ENCODE results near the gene UCK2.

The UCK2 gene

DNA sequence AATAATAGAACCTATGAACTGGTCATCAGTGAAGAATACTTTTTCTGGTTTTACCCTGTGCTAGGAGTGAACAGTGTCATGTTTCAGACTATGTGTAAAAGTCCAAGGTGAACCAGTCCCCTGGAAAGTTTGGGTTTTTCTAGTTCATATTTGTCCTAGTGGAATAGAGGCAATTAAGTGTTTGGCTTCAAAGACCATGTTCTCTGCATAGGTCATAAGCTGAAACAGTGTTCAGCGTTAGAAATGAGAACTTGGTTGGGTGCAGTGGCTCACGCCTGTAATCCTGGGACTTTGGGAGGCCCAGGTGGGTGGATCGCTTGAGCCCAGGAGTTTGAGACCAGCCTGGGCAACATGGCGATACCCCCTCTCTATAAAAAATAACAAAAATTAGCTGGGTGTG lies 77.5 kb downstream of the UCK2 start:
- DNase-seq, result no peak

DNA sequence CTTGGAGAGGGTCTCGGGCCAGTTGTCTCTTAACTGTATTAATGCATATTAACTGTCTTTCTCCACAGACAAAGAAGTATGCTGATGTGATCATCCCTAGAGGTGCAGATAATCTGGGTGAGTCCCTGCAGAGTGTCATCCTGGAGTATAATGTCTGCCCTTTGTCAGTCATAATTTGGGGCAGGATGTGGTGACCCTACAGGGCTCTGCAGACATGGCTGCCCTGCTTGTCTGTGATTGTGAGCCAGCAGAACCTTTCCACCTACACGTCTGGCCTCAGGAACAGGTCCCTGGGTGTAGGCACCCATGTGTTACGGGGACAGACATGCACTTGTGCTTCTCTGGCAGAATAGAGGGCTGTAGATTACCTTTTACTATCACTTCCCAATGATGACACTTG lies 78.4 kb downstream of the UCK2 start:
- DNase-seq, result no peak

DNA sequence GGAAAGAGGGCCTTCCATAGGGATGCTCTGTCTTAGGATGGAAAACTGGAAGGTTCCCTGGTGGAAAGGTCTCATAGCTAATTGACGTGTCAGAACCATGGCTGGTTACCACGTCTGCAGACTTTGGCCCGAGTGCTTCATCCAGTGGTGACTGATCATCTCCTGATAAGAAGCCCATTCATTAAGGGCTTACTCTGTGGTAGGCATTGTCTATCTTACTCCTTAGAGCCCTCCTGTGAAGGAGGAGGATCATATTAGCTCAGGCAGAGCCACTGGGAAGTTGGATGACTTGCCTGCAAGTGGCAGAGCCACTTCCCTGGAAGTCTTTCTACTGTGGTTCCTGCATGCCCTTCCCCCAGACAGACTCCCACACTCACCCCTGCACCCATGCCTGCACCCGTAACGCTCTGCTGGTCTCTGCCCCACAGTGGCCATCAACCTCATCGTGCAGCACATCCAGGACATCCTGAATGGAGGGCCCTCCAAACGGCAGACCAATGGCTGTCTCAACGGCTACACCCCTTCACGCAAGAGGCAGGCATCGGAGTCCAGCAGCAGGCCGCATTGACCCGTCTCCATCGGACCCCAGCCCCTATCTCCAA lies 79.9 kb downstream of the UCK2 start:
- no peak for DNase-seq

DNA sequence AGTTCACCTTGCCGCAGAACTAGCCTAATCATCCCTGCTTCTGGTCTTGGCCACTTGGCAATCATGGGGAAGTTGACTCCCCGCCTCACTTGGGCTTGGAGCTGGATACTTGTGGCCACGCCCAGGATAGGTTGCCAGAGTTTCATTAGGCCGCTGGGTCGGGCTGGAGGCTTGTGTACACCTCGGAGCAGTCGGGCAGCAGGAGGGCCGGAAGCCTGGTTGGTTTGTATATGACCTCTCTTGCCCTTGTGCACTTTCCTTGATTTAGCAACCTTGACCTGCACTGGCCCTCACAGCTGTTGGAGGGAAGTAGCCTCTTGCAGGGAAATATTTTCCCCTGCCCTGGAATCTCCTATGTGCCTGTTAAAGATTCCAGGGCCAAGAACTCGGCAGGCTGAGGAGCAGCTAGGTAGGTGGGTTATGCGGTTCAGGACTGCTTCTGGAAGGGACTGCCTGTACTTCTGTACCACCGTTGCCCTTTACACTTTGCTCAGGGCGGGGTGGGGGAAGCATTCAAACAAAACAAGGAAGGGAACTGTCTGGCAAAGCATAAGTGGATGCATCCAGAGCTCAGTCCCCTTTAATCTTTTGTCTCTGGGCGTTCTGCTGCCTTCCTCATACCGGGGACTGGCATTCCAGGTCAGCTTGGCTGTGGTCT lies 83.5 kb downstream of the UCK2 start:
- DNase-seq, result no peak

DNA sequence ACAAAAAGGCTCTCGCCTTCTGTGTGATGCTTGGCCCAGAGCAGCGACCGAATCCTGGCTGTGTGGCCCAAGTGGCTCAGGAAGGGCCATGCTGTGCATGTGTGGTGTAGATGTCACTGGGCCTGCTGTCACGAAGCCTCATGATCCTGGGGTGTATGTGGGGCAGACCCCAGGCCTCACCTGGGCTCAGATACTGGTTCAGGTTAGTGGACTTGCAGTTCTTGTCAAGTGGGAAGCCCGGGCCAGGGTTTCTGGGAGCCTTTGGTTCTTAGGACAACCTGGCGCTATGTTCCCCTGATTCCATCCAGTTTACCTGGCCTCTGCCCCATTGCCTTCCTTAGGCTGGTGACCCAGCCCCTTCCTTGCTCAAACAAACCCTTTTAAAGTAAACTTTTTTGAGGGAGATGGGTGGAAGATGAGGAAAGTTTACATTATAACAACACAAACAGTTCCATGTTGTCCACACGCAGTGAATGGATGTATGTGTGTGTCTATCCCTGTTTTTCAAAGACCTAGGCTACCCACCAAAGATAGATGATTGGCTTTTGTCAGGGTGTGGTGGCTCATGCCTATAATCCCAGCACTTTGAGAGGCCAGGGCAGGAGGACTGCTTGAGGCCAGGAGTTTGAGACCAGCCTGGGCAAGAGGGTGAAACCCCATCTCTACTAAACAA lies 84.3 kb downstream of the UCK2 start:
- no peak for DNase-seq

DNA sequence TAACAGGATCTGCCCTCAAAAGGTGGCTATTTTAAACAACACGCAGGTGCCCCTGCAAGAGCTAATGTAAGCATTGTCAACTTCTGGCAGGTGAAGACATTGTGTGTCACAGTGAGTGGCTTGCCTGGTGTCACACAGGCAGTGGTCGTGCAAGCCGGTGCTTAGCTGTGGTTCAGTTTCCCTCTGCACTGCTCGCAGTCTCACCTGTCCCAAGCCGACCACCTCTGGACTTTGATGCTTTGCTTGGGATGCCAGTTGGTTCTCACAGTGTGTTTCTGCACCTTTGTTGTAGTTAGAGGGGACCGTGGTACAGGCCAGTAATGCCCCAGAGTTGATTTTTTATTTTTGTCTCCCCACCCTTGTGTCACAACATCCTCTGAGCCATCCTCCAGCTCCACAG lies 85.2 kb downstream of the UCK2 start:
- DNase-seq, result no peak

DNA sequence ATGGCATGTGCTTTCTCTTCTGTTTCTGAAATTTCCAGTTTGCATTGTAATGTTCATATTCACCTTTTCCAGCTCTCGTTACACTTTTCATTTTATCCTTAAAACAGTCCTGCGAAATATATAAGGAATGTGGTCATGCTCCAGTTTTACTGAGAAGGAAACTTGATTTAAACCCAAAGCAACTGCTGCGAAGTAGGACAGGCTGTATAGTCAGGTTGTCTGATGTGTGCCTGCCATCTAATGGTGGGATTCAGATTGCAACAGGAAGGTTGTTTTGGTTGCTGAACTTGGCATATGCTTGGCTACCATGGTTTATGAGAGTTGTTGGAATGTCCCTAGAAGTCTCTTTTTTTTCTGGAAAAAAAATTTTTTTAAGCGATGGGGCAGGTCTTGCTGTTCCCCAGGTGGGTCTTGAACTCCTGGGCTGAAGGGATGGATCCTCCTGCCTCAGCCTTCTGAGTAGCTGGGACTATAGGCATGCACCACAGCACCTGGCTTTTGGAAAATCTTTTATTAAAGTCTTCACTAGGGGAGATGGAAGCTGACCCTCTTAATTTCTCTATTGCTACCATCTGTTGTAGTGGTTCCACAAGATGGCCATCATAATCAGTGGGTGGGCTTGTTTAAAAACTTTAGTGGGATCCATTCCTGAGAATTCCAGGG lies 86.9 kb downstream of the UCK2 start:
- DNase-seq, result peak; percentile 41

DNA sequence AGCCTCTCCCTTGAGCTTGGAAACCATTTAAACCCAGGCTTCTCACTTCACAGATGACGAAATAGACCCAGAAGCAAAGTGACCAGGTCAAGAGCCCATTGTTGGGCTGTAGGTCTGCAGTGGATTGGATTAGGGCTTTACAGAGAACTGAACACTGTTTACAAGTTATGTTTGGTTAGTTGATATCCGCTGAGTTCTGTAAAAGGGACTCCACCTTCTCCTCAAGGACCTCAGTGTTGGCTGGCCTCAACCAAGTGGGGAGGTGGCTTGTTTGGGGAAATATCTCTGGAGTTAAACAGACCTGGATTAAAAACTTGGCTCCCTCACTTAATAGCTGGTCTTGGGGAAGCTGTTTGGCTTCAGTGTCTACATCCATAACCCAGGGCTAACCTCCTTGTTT lies 88.1 kb downstream of the UCK2 start:
- DNase-seq, result no peak

DNA sequence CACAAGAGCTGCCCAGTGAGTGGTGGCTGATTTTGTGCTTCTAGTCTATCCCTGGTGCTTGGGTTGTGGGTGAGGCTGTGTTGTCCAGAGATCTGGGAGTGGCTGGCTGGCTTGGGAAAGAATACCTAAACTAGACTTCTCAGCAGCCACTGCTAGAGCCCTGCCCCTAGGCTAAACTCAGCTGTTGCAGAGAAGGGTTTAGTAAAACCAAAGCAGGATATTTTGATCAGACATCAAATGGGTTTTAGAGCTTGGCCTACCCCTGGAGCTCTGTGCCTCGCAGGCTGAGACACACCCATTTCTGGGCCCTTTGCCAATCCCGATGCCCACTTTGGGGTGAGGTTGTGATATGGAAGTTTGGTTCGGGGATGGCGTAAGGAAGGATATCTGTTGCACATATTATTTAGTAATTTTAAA lies 88.5 kb downstream of the UCK2 start:
- no peak for DNase-seq

DNA sequence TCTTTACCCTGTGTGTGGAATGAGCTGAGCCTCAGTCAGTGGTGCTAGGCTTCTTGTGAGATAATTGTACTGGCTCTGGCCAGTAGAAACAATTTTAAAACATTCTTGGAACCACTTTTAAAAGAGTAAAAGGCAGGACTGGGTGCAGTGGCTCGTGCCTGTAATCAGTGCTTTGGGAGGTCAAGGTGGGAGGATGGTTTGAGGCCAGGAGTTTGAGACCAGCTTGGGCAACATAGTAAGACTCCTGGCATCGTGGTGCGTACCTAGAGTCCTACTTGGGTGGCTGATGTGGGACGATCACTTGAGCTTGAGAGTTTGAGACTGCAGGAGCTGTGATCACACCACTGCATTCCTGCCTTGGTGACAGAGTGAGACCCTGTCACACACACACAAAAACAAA lies 89.8 kb downstream of the UCK2 start:
- DNase-seq, result no peak

DNA sequence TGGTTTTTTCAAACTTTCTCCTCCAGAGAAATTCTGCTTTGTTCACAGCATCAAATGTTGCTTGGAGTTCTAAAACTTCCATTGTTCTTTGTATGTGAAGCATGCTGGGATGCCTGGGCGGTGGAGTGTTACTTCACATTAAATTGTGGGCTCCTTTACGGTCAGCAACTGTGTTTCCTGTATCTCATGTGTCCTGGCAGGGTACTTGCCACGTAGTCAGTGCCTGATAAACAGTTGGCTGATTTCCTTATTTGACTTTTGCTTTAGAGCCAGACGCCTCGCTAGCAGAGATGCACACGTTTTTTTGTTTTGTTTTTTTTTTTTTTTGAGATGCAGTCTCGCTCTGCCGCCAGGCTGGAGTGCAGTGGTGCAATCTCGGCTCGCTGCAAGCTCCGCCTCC lies 96.7 kb downstream of the UCK2 start:
- no peak for DNase-seq

DNA sequence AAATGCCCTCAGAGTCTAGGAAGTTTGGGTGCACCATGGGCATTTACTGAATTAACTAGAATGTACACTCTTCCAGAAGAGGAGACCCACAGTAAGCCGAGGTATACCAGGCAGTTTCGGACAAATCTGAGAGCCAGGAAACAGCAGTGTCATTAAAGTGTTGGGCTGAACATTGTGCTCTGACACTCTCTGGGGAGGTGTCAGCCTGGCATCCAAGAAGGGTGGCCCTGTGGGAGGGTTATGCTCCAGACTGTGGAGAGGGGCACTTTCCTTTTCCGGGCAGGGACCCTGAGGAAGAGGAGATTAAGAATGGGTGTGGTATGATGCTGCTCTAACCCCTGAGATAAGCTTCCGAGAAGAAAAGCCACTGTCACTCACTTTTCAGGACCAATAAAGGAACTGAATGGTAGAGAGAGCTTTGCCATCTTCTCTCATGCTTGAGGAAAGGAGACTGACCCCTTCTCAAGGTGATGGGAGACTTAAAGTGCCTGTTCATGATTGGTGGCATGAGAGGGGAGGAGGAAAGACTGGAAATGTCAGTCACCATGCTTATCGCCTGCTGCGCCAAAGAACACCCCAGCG lies 98.2 kb downstream of the UCK2 start:
- DNase-seq, result no peak

DNA sequence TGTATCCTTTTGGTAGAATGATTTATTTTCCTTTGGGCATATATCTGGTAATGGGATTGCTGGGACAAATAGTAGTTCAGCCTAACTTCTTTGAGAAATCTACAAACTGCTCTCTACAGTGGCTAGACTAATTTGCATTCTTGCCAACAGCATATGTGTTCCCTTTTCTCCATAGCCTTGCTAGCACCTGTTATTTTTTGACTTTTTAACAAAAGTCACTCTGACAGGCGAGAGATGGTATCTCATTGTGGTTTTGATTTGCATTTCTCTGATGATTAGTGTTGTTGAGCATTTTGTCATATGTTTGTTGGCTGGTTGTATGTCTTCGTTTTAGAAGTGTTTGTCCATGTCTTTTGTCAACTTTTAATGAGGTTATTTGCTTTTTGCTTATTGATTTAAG lies 99.8 kb downstream of the UCK2 start:
- no peak for DNase-seq

DNA sequence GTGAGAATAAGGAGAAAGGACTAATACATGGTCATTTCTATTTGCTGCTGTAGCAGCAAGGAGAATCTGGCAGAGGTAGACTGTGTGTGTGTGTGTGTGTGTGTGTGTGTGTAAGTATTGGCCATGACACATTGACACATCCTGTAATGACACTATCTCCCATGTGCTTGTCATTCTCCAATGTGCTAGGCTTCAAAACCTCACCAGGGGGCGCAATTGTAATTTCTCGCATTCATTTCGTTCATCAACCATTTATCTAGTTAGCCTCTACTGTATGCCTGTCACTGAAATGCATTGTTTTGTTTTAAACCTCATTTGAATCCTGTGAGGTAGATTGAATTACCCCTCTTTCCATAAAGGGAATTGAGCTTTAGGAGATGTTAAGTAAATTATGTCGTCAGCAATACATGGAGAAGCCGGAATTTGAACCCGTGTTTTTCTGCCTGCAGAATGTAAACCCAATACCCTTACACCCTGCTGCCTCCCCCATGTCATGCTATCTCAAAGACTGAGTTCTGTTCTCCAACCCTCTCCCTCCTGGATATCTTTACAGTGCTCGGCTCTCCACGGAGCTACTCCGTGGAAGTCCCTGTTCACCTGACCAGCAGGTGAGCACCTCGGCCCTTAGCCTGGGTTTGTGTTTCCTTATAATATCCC lies 100.8 kb downstream of the UCK2 start:
- DNase-seq, result no peak

DNA sequence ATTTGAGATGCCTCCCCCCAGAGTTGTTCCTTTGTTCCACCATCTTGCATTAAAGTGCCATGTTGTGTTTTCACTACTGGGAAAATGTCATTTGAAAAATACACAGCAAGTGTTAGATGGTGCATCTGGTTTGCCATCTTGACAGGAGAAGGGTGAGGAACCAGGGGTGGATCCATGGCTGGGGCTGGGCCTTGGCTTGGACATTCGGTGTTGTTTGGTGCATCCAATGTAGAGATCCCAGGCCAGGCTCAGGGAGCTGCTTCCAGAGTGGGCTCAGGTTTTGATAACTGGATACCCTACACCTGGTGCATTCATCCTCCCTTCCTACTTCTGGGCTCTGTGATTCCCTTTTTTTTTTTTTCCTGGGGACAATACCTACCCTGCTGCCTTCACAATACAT lies 103.5 kb downstream of the UCK2 start:
- no peak for DNase-seq

DNA sequence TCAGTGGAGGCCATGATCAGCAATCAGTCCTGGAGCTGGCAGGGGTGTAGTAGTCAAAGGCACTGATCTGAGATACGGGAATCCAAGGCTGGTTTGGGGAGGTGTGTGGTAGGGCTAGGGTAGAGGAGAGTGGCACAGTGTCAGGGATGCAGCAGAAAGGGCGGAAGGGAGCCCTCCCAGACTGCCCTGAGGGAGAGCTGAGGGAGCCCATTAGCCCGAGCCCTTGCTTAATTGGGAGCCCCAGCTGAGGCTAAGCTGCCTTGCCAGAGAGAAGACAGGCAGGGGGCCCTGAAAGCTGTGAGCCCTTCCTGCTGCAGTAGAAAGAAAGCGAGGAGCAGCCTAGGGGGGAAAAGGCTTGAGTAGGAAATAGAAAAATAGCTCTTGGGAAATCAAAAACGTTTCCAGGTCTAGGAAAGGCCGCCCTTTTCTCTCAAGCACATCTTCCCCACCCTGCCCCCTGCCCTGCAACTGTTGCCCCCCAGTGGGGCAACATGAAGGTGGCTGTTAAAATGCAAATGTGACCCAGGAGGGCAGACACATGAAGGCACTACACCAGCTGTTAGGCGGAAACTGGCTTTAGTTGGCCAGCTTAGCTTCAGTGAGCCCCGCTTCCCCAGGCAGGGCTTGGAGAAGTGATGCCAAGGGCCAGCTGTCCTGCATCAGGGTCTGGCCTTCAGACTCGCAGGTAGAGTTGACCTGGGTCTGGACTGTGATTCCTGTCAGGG lies 106.2 kb downstream of the UCK2 start:
- no peak for DNase-seq

DNA sequence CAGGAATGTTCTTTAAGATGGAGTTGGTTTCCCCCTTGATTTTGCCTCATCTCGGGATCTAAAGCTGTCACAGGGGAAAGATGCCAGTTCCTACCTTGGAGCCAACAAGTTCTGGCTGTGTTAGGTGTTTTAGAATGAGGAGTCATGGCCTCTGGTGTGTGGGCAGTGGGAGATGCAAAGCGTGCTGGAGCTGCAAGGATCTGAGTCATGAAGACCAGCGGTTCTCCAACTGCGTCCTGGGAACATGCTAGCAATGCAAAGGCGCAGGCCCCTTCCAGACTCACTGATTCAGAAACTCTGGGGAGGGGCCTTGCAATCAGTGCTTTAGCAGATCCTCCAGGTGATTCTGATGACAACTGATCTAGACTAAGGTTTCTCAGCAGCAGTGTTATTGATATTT lies 109.1 kb downstream of the UCK2 start:
- no peak for DNase-seq

DNA sequence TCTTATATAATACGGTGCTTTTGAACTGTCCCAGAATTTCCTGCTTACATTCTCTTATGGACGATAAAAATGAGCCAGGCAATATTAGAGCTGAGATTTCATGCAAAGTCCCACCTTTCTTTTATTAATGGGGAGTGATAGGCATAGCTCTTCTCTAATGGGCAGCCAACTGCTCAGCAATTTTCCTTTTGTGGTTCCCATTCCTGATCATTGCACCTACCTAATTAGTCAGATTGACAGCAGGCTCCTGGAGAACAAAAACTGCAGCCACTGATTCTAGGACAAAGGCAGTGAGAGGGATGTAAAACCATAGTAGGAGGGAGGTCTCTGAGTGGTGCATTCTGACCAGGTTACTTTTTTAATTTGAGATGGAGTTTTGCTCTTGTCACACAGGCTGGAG lies 110.4 kb downstream of the UCK2 start:
- no peak for DNase-seq

DNA sequence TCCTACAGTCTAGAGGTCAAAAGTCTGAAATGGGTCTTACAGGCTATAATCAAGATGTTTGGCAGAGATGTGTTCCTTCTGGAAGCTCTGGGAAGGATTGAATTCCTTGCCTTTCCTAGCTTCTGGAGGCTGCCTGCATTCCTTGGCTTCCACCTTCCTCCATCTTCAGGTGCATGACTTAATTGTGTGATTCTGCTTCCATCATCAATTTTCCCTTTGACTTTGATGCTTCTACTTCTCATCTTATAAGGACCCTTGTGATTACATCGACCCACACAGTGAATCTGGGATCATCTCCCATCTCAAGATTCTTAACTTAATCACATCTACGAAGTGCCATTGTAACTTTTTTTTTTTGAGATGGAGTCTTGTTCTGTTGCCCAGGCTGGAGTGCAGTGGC lies 111.4 kb downstream of the UCK2 start:
- DNase-seq, result no peak

DNA sequence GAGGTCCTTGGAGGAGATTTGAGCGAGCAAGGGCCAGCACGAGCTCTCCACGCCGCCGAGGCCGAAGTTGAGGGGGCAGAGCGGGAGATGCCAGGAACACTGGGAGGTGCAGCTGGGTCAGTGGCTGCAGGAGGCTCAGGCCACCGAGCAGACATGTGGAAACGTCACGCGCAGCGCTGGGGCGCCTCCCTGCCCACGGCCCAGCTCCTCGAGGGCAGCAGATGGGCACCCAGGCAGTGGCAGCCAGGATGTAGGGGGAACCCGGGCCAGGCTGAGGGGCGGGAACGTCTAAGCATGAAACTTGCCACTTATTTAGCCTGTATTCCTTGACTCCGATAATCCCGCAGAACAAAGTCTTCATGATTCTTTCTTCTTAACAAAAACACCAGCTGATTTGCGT lies 114.1 kb downstream of the UCK2 start:
- DNase-seq, result no peak

DNA sequence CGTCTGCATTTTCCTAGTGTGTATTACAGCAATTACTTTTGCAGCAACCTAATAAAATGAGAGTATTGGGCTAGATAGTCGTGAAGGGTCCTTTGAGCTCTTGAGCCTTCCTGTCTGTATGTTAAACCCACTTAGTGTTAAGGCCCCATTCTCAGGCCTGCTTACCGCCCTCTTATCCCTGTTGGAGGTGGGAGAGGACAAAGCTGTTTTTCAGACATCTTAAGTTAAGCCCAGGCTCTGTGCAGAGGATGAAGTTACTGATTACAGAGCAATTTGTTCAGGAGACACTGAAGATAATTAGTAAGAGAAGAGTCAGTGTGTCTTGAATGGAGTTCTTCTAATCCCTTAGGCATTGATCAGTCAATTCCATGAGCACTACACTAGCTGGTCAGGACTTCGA lies 114.6 kb downstream of the UCK2 start:
- no peak for DNase-seq

DNA sequence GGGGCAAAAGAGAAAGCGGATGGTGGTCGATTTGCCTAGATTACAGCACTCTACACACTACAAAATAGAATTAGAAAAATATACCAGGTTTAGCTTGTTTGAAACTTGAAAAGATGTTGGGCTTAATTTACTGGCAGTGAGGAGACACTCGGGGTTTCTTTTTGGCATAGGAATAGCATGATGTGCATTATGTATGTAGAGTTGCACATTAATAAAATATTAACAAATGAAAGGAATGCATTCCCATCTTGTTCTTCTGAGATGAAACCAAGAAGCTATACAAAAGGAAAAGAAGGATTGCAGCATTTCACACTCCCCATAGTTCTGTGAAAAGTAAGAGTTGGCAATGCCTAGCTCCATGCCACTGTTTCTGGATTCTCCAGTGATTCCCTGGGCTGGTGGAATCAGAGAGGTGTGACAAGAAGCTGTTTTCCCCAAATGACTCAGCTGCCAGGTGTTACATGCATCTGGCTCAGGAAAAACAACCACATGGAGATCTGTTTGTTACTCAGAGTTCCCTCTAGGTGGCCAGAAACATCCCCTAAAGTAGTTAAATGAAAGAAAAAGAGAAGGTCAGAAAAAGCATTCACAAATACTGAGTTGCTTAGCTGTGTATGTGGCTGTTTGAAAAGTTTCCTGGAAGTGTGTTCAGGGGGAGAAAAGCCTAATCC lies 115.6 kb downstream of the UCK2 start:
- DNase-seq, result no peak

Measured in effector CD8-positive, alpha-beta T cell (primary cell).